Vagina (tissue), 2 donors: Measurements from ENCODE around the gene RYR1.

Experiments used
- POLR2A ChIP-seq, 2 donors: fragments of 450-650 bp; IDR thresholded peaks; one replicate each; pipeline ENCODE4 v1.6.1; 2017; ENCODE audit warnings: antibody characterized with exemption in 2 of 2, mild to moderate bottlenecking in 2 of 2, moderate library complexity in 2 of 2
- POLR2AphosphoS5 ChIP-seq, 2 donors: sonication (generic); formaldehyde crosslinking; IDR thresholded peaks; one replicate each; pipeline ENCODE4 v1.9.0; 2017; ENCODE audit warnings: antibody characterized with exemption in 2 of 2, mild to moderate bottlenecking in 2 of 2, low read depth in 1 of 2; ENCODE audit not compliant: insufficient read depth in 1 of 2
- TF ChIP-seq, protein P1 (sequence below), 3 experiments: fragments of 450-650 bp in 2 of 3; fragments of 200-600 bp in 1 of 3; sonication (generic) in 1 of 3; IDR thresholded peaks; one replicate each; pipeline ENCODE4 v1.5.1; 2017 to 2019; ENCODE audit warnings: antibody characterized with exemption in 3 of 3, mild to moderate bottlenecking in 2 of 3, moderate library complexity in 2 of 3

DNA sequence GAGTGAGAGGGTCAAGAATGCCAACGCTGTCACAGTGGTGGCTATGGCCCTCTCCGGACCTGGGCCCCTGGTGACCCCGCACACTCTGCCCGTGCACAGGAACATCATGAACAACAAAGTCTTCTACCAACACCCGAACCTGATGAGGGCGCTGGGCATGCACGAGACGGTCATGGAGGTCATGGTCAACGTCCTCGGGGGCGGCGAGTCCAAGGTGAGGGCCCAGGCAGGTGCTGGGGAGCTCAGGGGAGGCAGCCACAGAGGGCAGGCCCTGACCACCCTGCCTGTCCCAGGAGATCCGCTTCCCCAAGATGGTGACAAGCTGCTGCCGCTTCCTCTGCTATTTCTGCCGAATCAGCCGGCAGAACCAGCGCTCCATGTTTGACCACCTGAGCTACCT, 62.6 kb downstream of the RYR1 start:
- TF ChIP-seq POLR2A (IDR thresholded peaks at IDR 0.05) (no peak), POLR2AphosphoS5 (IDR thresholded peaks at IDR 0.05; ENCODE audit: insufficient read depth in 1 of 2, low read depth in 1 of 2) (no peak)
- TF ChIP-seq, protein P1, sequence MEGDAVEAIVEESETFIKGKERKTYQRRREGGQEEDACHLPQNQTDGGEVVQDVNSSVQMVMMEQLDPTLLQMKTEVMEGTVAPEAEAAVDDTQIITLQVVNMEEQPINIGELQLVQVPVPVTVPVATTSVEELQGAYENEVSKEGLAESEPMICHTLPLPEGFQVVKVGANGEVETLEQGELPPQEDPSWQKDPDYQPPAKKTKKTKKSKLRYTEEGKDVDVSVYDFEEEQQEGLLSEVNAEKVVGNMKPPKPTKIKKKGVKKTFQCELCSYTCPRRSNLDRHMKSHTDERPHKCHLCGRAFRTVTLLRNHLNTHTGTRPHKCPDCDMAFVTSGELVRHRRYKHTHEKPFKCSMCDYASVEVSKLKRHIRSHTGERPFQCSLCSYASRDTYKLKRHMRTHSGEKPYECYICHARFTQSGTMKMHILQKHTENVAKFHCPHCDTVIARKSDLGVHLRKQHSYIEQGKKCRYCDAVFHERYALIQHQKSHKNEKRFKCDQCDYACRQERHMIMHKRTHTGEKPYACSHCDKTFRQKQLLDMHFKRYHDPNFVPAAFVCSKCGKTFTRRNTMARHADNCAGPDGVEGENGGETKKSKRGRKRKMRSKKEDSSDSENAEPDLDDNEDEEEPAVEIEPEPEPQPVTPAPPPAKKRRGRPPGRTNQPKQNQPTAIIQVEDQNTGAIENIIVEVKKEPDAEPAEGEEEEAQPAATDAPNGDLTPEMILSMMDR (IDR thresholded peaks at IDR 0.05) = no peak
